ENCODE data around the gene SF3B3. TPM values are rescaled to one million over a fixed set of nuclear protein-coding genes. Genes with fewer than 3 reads are reported as not detected.

SF3B3 gene
- total RNA-seq, 4 donors from 2014 or later, result 74.2 to 142 (median 112) TPM

GRCh38 chr16:70563636-70564035, 40.0 kb downstream of the SF3B3 start:
- Histone ChIP-seq H3K4me3 (replicated peaks in 1 of 3) (no peak overlapping the region), H3K4me1 (no peaks in the 10 kb centered on the region), H3K36me3 (peaks cover 93 to 98% of the 10 kb centered on the region in 2 donors), H3K9me3 (no peaks in the 10 kb centered on the region), H3K27me3 (no peaks in the 10 kb centered on the region), H3K27ac (peak overlapping the region in 1 of 3 donors; percentile 1)
- TF ChIP-seq, protein P1, sequence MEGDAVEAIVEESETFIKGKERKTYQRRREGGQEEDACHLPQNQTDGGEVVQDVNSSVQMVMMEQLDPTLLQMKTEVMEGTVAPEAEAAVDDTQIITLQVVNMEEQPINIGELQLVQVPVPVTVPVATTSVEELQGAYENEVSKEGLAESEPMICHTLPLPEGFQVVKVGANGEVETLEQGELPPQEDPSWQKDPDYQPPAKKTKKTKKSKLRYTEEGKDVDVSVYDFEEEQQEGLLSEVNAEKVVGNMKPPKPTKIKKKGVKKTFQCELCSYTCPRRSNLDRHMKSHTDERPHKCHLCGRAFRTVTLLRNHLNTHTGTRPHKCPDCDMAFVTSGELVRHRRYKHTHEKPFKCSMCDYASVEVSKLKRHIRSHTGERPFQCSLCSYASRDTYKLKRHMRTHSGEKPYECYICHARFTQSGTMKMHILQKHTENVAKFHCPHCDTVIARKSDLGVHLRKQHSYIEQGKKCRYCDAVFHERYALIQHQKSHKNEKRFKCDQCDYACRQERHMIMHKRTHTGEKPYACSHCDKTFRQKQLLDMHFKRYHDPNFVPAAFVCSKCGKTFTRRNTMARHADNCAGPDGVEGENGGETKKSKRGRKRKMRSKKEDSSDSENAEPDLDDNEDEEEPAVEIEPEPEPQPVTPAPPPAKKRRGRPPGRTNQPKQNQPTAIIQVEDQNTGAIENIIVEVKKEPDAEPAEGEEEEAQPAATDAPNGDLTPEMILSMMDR (IDR thresholded peaks at IDR 0.05), result no peak
- TF ChIP-seq POLR2A (IDR thresholded peaks at IDR 0.05), result no peak
- intact Hi-C loops (cut with DNase I), result no loop called here
- WGBS, 2 donors, result 75 to 88% methylated on average over 7 of the region's 7 CpGs
- no peak for DNase-seq

DNA sequence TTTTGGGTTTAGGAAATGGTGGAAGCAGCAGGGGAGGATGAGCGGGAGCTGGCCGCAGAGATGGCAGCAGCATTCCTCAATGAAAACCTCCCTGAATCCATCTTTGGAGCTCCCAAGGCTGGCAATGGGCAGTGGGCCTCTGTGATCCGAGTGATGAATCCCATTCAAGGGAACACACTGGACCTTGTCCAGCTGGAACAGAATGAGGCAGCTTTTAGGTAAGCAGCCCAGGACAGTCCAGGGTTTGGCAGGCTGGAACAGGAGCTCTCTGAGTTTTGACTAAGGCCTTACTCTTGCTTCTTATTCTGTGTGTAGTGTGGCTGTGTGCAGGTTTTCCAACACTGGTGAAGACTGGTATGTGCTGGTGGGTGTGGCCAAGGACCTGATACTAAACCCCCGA, 41.4 kb downstream of the SF3B3 start:
- WGBS, 2 donors, result 87 to 89% methylated on average over 4 of the region's 4 CpGs
- intact Hi-C loops (cut with DNase I), result no loop called here
- no peaks in the 10 kb centered on the region for H3K4me1 ChIP-seq
- DNase-seq, result no peak
- H3K36me3 ChIP-seq, result peaks cover 98 to 100% of the 10 kb centered on the region in 2 donors
- no peak for TF ChIP-seq POLR2A (IDR thresholded peaks at IDR 0.05)
- TF ChIP-seq, protein P1 (IDR thresholded peaks at IDR 0.05), result no peak
- no peaks in the 10 kb centered on the region for H3K9me3 ChIP-seq
- no peaks in the 10 kb centered on the region for H3K27me3 ChIP-seq
- H3K4me3 ChIP-seq (replicated peaks in 1 of 3), result no peak overlapping the region
- no peak overlapping the region for H3K27ac ChIP-seq

DNA sequence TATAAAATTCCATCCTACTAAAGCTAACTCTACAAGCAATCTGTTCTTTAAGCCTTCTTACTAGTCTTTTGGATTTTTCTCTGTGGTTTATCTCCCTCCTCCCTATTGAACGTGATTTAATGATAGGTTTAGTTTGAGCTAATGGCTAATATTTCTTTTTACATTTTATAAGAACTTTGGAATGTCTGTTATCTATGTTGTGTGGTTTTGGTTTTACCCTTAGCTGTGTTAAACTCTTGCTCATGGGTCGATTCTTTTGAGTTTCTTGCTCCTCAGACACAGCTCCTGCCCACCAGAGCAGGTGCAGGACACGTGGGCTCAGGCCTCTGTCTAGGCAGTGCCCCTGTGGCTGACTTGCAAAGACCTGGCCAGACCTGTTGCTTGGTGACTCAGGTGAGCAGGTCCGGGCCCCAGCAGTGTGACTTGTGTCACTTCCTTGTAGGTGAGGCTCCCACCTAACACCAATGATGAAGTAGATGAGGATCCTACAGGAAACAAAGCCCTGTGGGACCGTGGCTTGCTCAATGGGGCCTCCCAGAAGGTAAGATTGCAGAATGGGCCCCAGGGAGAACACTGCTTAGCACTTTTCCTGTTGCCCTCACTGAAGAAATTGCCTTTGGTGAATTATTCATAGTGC, 45.1 kb downstream of the SF3B3 start:
- intact Hi-C loops (cut with DNase I), result no loop called here
- TF ChIP-seq POLR2A (IDR thresholded peaks at IDR 0.05), result no peak
- TF ChIP-seq, protein P1 (IDR thresholded peaks at IDR 0.05), result no peak
- WGBS, 2 donors, result 79 to 85% methylated on average over 5 of the region's 5 CpGs
- peaks cover 13 to 18% of the 10 kb centered on the region in 2 donors for H3K4me1 ChIP-seq
- H3K27me3 ChIP-seq, result no peaks in the 10 kb centered on the region
- no peak overlapping the region for H3K27ac ChIP-seq
- no peak overlapping the region for H3K4me3 ChIP-seq (replicated peaks in 1 of 3)
- peaks cover 90 to 92% of the 10 kb centered on the region in 2 donors for H3K36me3 ChIP-seq
- no peaks in the 10 kb centered on the region for H3K9me3 ChIP-seq
- no peak for DNase-seq

- no peak for DNase-seq
- Histone ChIP-seq H3K27me3 (no peaks in the 10 kb centered on the region), H3K27ac (no peak overlapping the region), H3K4me3 (replicated peaks in 1 of 3) (no peak overlapping the region), H3K36me3 (peaks cover 79 to 82% of the 10 kb centered on the region in 2 donors), H3K4me1 (peaks cover 20 to 28% of the 10 kb centered on the region in 2 donors), H3K9me3 (no peaks in the 10 kb centered on the region)
- TF ChIP-seq POLR2A (IDR thresholded peaks at IDR 0.05), result no peak
- TF ChIP-seq, protein P1 (IDR thresholded peaks at IDR 0.05), result no peak
- 96 to 100% methylated on average over 6 of the region's 6 CpGs for whole genome bisulfite sequencing, 2 donors
- intact Hi-C loops (cut with DNase I), result no loop called here
Measured at GRCh38 chr16:70569752-70570151, 46.1 kb downstream of the SF3B3 start.

GRCh38 chr16:70570967-70571570, 47.5 kb downstream of the SF3B3 start:
- no peaks in the 10 kb centered on the region for H3K27me3 ChIP-seq
- no peak overlapping the region for H3K27ac ChIP-seq
- no peak overlapping the region for H3K4me3 ChIP-seq (replicated peaks in 1 of 3)
- TF ChIP-seq, protein P1 (IDR thresholded peaks at IDR 0.05), result no peak
- TF ChIP-seq POLR2A (IDR thresholded peaks at IDR 0.05), result no peak
- no peak for DNase-seq
- no peaks in the 10 kb centered on the region for H3K9me3 ChIP-seq
- 90 to 91% methylated on average over 10 of the region's 10 CpGs for WGBS, 2 donors
- peaks cover 20 to 29% of the 10 kb centered on the region in 2 donors for H3K4me1 ChIP-seq
- intact Hi-C loops (cut with DNase I), result no loop called here
- peaks cover 66 to 69% of the 10 kb centered on the region in 2 donors for H3K36me3 ChIP-seq

Measured in thyroid gland (tissue), 4 donors.